VCaP (cell line): ENCODE measurements around the gene SPEF1.

ENCODE experiments used
- H3K27ac ChIP-seq: fragments of 450-650 bp; 2 replicates; pipeline ENCODE4 v1.5.1; 2017
- TF ChIP-seq, protein P1 (sequence below): fragments of 450-650 bp; conservative IDR thresholded peaks from 2 replicates; pipeline ENCODE4 v1.5.1; 2017; ENCODE audit warnings: mild to moderate bottlenecking, moderate library complexity

Gene SPEF1

DNA sequence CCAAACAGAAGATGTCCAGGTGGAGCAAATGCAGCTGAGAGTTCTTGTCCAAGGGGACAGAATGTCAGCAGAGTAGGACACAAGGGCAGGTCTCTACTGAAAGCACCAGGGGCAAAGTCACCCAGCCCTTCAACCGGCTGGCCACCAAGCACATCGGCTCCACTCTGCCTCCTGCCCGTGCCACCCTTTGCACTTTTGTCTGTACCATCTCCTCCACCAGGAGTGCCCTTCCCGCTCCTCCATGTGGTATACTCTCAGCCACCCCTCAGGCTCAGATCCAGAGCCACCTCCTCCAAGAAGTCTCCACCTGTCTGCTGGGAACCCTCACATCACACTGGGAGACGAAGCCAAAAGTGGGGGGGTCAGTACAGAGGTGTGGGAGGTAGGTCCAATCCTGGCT lies 52.9 kb downstream of the SPEF1 start:
- H3K27ac ChIP-seq = no peak overlapping the region
- TF ChIP-seq, protein P1, sequence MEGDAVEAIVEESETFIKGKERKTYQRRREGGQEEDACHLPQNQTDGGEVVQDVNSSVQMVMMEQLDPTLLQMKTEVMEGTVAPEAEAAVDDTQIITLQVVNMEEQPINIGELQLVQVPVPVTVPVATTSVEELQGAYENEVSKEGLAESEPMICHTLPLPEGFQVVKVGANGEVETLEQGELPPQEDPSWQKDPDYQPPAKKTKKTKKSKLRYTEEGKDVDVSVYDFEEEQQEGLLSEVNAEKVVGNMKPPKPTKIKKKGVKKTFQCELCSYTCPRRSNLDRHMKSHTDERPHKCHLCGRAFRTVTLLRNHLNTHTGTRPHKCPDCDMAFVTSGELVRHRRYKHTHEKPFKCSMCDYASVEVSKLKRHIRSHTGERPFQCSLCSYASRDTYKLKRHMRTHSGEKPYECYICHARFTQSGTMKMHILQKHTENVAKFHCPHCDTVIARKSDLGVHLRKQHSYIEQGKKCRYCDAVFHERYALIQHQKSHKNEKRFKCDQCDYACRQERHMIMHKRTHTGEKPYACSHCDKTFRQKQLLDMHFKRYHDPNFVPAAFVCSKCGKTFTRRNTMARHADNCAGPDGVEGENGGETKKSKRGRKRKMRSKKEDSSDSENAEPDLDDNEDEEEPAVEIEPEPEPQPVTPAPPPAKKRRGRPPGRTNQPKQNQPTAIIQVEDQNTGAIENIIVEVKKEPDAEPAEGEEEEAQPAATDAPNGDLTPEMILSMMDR = no peak
